C4-2B (cell line): Measurements from ENCODE around the gene IGFBPL1.
"Not testable (repeated sequence)": the region's sequence is repeated elsewhere in the genome, so short reads cannot be mapped to it uniquely, and the experiment has no call there.

Experiments used
- H3K27ac ChIP-seq: fragments of 450-650 bp; 2 replicates; pipeline ENCODE4 v1.5.1; 2017
- CTCF ChIP-seq: fragments of 450-650 bp; conservative IDR thresholded peaks from 2 replicates; pipeline ENCODE4 v1.5.1; 2017; ENCODE audit warnings: mild to moderate bottlenecking
- ZFX ChIP-seq: fragments of 450-650 bp; IDR thresholded peaks from 2 replicates; pipeline ENCODE4 v1.6.1; 2017

IGFBPL1 gene

GRCh38 chr9:38406476-38407186 lies 17.6 kb downstream of the IGFBPL1 start:
- TF ChIP-seq CTCF, result no peak
- no peak for TF ChIP-seq ZFX
- no peak overlapping the region for H3K27ac ChIP-seq

- TF ChIP-seq ZFX (no peak), CTCF (no peak)
- no peak overlapping the region for H3K27ac ChIP-seq
Measured at GRCh38 chr9:38405785-38406184, 18.5 kb downstream of the IGFBPL1 start.

- TF ChIP-seq CTCF, result no peak
- no peak for TF ChIP-seq ZFX
- no peak overlapping the region for H3K27ac ChIP-seq
Measured at GRCh38 chr9:38404314-38404713, 19.9 kb downstream of the IGFBPL1 start.

- no peak for TF ChIP-seq CTCF
- no peak for TF ChIP-seq ZFX
- no peak overlapping the region for H3K27ac ChIP-seq
Measured at GRCh38 chr9:38401994-38402393, 22.3 kb downstream of the IGFBPL1 start.

GRCh38 chr9:38399191-38399590 lies 25.1 kb downstream of the IGFBPL1 start:
- H3K27ac ChIP-seq, result not testable (repeated sequence)

GRCh38 chr9:38396371-38396671 lies 27.9 kb downstream of the IGFBPL1 start:
- no peak for TF ChIP-seq CTCF
- no peak for TF ChIP-seq ZFX
- no peak overlapping the region for H3K27ac ChIP-seq

GRCh38 chr9:38395653-38396370 lies 28.4 kb downstream of the IGFBPL1 start:
- TF ChIP-seq CTCF (no peak), ZFX (no peak)
- no peak overlapping the region for H3K27ac ChIP-seq

GRCh38 chr9:38394416-38394815 lies 29.8 kb downstream of the IGFBPL1 start:
- no peak overlapping the region for H3K27ac ChIP-seq
- TF ChIP-seq ZFX (no peak), CTCF (no peak)
